ENCODE measurements around the gene WNT1.

WNT1 gene

DNA sequence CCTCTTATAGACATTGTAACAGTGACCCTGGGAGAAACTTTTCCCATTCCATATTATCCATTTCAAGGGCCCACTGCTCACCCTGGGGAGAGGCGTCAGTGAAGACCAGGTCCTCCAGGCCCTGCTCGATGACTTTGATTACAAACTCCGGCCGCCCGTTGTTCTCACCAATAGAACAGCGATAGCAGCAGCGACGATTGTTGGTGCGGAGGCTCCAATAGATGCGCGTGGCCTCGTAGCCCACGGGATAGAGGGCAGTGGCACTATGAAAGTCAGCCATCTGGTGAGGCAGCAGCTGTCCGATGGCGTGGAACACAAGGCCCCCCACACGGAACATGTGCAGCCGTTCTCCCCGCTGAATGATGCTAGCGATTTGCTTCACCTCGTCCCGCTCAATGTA, 48.0 kb downstream of the WNT1 start:
- Histone ChIP-seq H3K4me3 (ENCODE audit: low read length) (no peak overlapping the region), H3K27me3 (ENCODE audit: insufficient read depth, low read length) (no peaks in the 10 kb centered on the region), H3K36me3 (ENCODE audit: insufficient read depth, low read length) (peaks cover 95% of the 10 kb centered on the region), H2AFZ (ENCODE audit: low read depth, low read length) (no peak overlapping the region), H3K4me1 (ENCODE audit: insufficient read depth, low read length) (no peaks in the 10 kb centered on the region), H3K9me3 (ENCODE audit: low read length) (no peaks in the 10 kb centered on the region)

DNA sequence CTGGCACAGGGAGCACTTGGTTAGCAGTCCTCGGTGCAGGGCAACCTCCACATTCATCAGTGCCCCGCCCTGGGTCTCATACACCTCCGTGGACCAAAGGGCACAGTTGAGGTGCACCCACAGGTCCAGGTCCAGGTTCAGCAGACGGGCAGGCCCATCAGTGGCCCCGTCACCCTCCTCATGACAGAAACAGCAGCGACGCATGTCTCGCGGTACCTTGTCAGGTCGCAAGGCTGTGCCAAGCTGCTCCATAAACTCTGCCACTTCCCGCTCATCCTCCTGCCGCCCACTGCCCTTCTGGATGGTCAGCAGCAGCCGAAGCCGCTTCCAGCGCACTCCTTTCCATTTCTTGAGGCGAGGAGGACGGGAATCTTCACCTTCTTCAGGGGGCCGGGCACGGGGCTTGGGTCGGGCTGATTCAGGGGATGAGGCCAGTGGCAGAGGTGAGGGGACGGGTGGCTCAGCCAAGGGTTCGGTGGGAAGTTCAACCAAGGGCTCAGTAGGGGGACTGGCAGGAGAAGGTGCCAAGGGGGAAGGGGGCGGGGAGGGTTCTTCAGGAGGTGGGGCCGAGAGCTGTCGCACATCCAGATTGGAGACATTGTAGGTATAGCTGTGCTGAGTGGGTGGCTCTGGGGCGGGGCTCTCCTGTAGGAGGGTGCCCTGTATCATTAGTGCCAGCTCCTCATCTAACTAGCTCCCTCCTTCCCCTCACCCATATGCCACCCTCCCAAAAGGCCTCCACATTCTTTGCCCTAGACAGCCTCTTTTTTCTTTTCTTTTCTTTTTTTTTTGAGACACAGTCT, 48.8 kb downstream of the WNT1 start:
- H2AFZ ChIP-seq (ENCODE audit: low read depth, low read length): no peak overlapping the region
- H3K36me3 ChIP-seq (ENCODE audit: insufficient read depth, low read length): peaks cover 96% of the 10 kb centered on the region
- H3K27me3 ChIP-seq (ENCODE audit: insufficient read depth, low read length): no peaks in the 10 kb centered on the region
- no peaks in the 10 kb centered on the region for H3K9me3 ChIP-seq (ENCODE audit: low read length)
- no peaks in the 10 kb centered on the region for H3K4me1 ChIP-seq (ENCODE audit: insufficient read depth, low read length)
- H3K4me3 ChIP-seq (ENCODE audit: low read length): no peak overlapping the region

DNA sequence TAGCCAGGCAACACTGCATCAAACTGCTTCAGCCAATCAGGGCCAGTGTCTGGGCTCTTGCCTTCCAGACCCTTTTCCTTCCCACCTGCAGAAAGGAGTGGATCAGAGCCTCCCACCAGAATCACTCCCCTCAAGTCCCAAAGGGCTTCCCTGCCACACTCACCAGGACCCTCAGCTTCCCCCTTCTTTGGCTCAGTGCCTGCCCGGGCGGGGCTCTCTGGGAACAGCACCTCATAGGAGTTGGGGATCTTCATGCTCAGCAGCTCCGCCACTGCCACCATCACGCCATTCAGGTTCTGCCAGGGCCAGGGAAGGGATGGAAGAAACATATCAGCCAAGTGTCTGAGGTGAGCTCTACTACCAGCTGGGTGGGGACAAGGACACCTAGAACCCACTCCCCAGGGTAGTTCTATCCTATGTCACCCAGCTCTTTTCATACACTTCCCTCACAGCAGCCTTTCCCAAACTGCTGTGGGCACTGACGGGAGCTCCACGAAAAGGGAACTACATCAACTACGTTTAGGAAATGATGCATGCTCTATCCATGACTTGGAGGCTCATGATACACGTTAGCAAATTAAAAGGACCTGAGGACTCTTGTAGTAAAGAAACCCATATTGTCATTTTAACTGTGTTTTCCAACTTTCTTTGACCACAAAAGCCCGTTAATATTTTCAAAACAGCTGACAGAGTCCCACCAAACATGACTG, 49.9 kb downstream of the WNT1 start:
- Histone ChIP-seq H3K36me3 (ENCODE audit: insufficient read depth, low read length) (peaks cover 96% of the 10 kb centered on the region), H2AFZ (ENCODE audit: low read depth, low read length) (no peak overlapping the region), H3K9me3 (ENCODE audit: low read length) (no peaks in the 10 kb centered on the region), H3K27me3 (ENCODE audit: insufficient read depth, low read length) (no peaks in the 10 kb centered on the region), H3K4me1 (ENCODE audit: insufficient read depth, low read length) (no peaks in the 10 kb centered on the region), H3K4me3 (ENCODE audit: low read length) (no peak overlapping the region)

DNA sequence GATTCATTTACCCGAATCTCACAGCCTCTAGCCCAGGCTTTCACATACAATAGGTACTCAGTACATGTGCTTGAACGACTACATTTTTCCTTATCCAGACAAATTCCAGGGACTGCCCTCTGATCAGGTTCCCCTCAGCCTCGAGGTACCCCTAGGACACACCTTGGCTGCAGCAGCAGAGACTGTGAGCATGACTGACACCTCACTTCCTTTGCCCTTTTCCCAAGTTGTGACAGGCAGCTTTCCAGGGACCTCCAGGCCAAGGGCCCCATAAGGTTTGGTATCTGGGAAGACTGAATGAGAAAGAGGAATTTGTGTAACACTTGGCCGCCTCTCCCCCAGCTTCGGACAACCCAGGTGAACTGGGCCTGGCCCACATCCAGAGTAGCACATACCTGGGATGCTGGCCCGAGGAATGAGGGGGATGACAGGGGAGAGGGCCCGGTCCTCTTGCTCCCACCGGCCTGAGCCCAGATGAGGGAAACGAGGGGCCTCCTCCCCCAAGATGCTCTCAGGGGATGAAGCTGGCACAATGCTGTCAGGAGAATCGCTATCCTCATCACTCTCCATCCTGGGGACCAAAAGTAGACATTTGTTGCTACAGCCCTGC, 50.6 kb downstream of the WNT1 start:
- H3K27me3 ChIP-seq (ENCODE audit: insufficient read depth, low read length): no peaks in the 10 kb centered on the region
- peaks cover 96% of the 10 kb centered on the region for H3K36me3 ChIP-seq (ENCODE audit: insufficient read depth, low read length)
- H3K4me3 ChIP-seq (ENCODE audit: low read length): no peak overlapping the region
- no peaks in the 10 kb centered on the region for H3K9me3 ChIP-seq (ENCODE audit: low read length)
- no peaks in the 10 kb centered on the region for H3K4me1 ChIP-seq (ENCODE audit: insufficient read depth, low read length)
- no peak overlapping the region for H2AFZ ChIP-seq (ENCODE audit: low read depth, low read length)

DNA sequence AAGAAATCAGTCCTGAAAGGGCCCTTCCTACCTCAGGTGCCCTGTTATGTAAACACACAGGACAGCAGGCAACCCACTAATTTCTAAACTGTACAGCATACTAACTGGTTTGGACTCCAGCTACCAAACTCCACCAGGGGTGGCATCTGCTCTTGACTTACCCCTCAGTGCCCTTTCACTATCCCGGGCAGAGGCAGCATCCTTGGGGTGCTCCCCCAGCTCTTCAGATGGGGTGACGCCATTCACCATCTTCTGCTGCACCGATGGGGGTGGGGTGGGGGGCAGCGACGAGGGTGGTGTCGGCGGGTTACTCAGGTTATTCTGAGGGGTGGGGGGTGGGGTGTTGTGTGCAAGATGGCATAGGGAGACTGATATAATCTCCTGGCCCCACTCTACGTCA, 52.0 kb downstream of the WNT1 start:
- no peaks in the 10 kb centered on the region for H3K4me1 ChIP-seq (ENCODE audit: insufficient read depth, low read length)
- no peaks in the 10 kb centered on the region for H3K9me3 ChIP-seq (ENCODE audit: low read length)
- no peaks in the 10 kb centered on the region for H3K27me3 ChIP-seq (ENCODE audit: insufficient read depth, low read length)
- H3K36me3 ChIP-seq (ENCODE audit: insufficient read depth, low read length): peaks cover 96% of the 10 kb centered on the region
- no peak overlapping the region for H2AFZ ChIP-seq (ENCODE audit: low read depth, low read length)
- H3K4me3 ChIP-seq (ENCODE audit: low read length): no peak overlapping the region

DNA sequence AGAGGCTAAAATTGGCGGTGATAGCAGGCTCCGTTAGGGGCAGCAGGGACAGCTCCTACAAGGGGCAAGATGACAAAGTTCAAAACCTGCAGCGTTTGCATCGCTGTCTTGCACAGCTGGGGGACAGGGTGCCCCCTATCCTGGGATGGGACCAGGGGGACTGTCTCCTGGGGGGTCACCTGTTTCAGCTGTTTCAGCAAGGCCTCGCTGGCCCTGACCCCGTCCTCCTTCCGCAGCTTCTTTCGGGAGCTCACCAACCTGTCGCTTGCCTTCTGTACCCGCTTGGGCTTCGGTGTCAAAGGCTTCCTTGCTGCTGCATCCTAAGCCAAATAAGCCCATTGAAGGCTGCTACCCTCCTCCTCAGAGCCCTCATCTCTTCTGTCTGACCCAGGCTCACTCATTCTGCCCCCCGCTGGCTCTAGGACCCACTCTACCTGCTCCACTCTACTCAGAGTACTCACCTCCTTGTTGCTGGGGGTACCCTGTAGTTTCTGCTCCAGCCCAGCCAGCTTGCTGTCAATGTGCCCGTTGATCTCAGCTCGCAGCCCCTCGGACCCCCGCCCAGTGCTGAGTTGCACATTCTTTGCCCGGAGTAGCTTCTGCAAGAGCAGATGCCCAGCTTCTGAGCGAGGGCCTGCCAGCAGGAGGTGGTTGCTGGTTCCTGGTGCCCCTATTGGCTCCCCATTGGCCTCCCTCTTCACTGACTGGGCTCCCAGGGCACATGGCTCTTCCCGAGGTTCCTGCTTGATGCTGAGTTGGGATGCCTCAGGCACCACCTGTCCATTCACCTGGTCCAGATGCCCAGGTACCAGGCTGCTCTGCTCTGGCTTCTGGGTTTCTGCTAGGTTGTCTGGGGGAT, 52.8 kb downstream of the WNT1 start:
- no peaks in the 10 kb centered on the region for H3K9me3 ChIP-seq (ENCODE audit: low read length)
- no peak overlapping the region for H2AFZ ChIP-seq (ENCODE audit: low read depth, low read length)
- H3K27me3 ChIP-seq (ENCODE audit: insufficient read depth, low read length): no peaks in the 10 kb centered on the region
- H3K36me3 ChIP-seq (ENCODE audit: insufficient read depth, low read length): peaks cover 94% of the 10 kb centered on the region
- no peak overlapping the region for H3K4me3 ChIP-seq (ENCODE audit: low read length)
- no peaks in the 10 kb centered on the region for H3K4me1 ChIP-seq (ENCODE audit: insufficient read depth, low read length)

DNA sequence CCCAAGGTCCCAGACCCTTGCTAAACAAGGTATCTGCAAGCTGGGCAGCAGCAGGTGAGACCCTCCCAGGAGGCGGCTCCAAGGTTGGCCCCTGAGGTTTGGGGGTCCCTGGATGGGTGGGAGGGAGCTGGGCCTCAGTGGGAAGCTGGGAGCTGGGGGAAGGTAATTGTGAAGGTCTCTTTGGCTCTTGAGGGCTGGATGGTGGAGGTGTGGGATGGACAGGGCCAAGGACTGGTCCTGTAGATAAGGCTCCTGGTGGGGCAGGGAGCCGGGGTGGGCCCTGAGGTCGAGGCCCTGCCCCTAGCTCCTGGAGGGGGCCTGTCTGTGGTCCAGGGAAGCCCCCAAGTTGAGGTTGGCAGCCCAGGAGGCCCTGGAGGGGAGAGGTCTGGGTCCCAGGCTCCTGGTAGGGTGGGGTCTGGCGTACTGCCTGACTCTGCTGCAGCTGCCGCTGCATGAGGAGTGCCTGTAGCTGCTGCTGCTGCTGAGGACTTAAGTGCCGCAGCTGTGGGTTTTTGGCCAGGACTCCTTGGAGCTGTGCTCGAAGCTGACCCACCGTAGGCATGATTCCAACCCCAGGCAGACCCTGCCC, 53.5 kb downstream of the WNT1 start:
- no peak overlapping the region for H3K4me3 ChIP-seq (ENCODE audit: low read length)
- no peaks in the 10 kb centered on the region for H3K27me3 ChIP-seq (ENCODE audit: insufficient read depth, low read length)
- H3K36me3 ChIP-seq (ENCODE audit: insufficient read depth, low read length): peaks cover 92% of the 10 kb centered on the region
- H3K4me1 ChIP-seq (ENCODE audit: insufficient read depth, low read length): no peaks in the 10 kb centered on the region
- no peak overlapping the region for H2AFZ ChIP-seq (ENCODE audit: low read depth, low read length)
- no peaks in the 10 kb centered on the region for H3K9me3 ChIP-seq (ENCODE audit: low read length)
